ENCODE data around the gene SNX9. TPM values are rescaled to one million over a fixed set of nuclear protein-coding genes. Genes with fewer than 3 reads are reported as not detected.

Gene SNX9
- polyA plus RNA-seq, 1 donor from 2014 or later, result 7.0 TPM

- Histone ChIP-seq H3K4me3 (ENCODE audit: low read length) (peak overlapping the region; percentile 77), H3K36me3 (ENCODE audit: insufficient read depth, low read length) (no peaks in the 10 kb centered on the region), H3K79me2 (replicated peaks; ENCODE audit: insufficient read depth, low read length) (peaks cover 19% of the 10 kb centered on the region), H3K9me3 (ENCODE audit: low read length) (no peaks in the 10 kb centered on the region), H4K20me1 (ENCODE audit: insufficient read depth) (no peaks in the 10 kb centered on the region), H3F3A (ENCODE audit: insufficient read depth, low read length, poor library complexity, severe bottlenecking) (peaks cover 5% of the 10 kb centered on the region), H3K27me3 (ENCODE audit: insufficient read depth, low read depth, low read length) (no peaks in the 10 kb centered on the region), H3K9ac (ENCODE audit: low read length) (peak overlapping the region; percentile 80), H3K9me2 (ENCODE audit: insufficient read depth, low read length) (no peaks in the 10 kb centered on the region), H2AFZ (ENCODE audit: low read depth, low read length) (peak overlapping the region; percentile 76), H3K27ac (ENCODE audit: low read length) (peak overlapping the region; percentile 17), H3K4me2 (ENCODE audit: low read length) (peak overlapping the region; percentile 50)
- TF ChIP-seq MXI1 (conservative IDR thresholded peaks at IDR 0.05; ENCODE audit: poor library complexity, severe bottlenecking) (no peak), SMC3 (conservative IDR thresholded peaks at IDR 0.05; ENCODE audit: poor library complexity) (no peak), TAF1 (IDR thresholded peaks at IDR 0.05; ENCODE audit: low read depth) (no peak), EZH2 (IDR thresholded peaks at IDR 0.05; ENCODE audit: borderline replicate concordance, insufficient read depth, low read length, poor library complexity, severe bottlenecking) (no peak), RAD21 (conservative IDR thresholded peaks at IDR 0.05) (no peak), REST (IDR thresholded peaks at IDR 0.05; ENCODE audit: borderline replicate concordance) (no peak), EP300 (conservative IDR thresholded peaks at IDR 0.05; ENCODE audit: poor library complexity, severe bottlenecking) (no peak), POLR2AphosphoS5 (IDR thresholded peaks at IDR 0.05) (peak; percentile 14)
- TF ChIP-seq, protein P1, sequence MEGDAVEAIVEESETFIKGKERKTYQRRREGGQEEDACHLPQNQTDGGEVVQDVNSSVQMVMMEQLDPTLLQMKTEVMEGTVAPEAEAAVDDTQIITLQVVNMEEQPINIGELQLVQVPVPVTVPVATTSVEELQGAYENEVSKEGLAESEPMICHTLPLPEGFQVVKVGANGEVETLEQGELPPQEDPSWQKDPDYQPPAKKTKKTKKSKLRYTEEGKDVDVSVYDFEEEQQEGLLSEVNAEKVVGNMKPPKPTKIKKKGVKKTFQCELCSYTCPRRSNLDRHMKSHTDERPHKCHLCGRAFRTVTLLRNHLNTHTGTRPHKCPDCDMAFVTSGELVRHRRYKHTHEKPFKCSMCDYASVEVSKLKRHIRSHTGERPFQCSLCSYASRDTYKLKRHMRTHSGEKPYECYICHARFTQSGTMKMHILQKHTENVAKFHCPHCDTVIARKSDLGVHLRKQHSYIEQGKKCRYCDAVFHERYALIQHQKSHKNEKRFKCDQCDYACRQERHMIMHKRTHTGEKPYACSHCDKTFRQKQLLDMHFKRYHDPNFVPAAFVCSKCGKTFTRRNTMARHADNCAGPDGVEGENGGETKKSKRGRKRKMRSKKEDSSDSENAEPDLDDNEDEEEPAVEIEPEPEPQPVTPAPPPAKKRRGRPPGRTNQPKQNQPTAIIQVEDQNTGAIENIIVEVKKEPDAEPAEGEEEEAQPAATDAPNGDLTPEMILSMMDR (IDR thresholded peaks at IDR 0.05; ENCODE audit: poor library complexity, severe bottlenecking), result peak; percentile 35
These were observed 703 bp downstream of the SNX9 start for GRCh38 chr6:157823528-157824370.

GRCh38 chr6:157825243-157825904 is 2.3 kb downstream of the SNX9 start:
- H3K4me3 ChIP-seq (ENCODE audit: low read length), result peak overlapping the region; percentile 77

More at GRCh38 chr6:157825243-157825904, 2.3 kb downstream of the SNX9 start:
- no peaks in the 10 kb centered on the region for H3K36me3 ChIP-seq (ENCODE audit: insufficient read depth, low read length)
- H4K20me1 ChIP-seq (ENCODE audit: insufficient read depth), result no peaks in the 10 kb centered on the region
- H3K79me2 ChIP-seq (replicated peaks; ENCODE audit: insufficient read depth, low read length), result peaks cover 30% of the 10 kb centered on the region
- peaks cover 5% of the 10 kb centered on the region for H3F3A ChIP-seq (ENCODE audit: insufficient read depth, low read length, poor library complexity, severe bottlenecking)
- TF ChIP-seq SMC3 (conservative IDR thresholded peaks at IDR 0.05; ENCODE audit: poor library complexity) (no peak), EP300 (conservative IDR thresholded peaks at IDR 0.05; ENCODE audit: poor library complexity, severe bottlenecking) (no peak), RAD21 (conservative IDR thresholded peaks at IDR 0.05) (no peak), EZH2 (IDR thresholded peaks at IDR 0.05; ENCODE audit: borderline replicate concordance, insufficient read depth, low read length, poor library complexity, severe bottlenecking) (no peak)
- no peak overlapping the region for H3K9ac ChIP-seq (ENCODE audit: low read length)
- no peak overlapping the region for H3K27ac ChIP-seq (ENCODE audit: low read length)
- H3K4me2 ChIP-seq (ENCODE audit: low read length), result no peak overlapping the region
- H3K27me3 ChIP-seq (ENCODE audit: insufficient read depth, low read depth, low read length), result no peaks in the 10 kb centered on the region
- H2AFZ ChIP-seq (ENCODE audit: low read depth, low read length), result no peak overlapping the region
- no peaks in the 10 kb centered on the region for H3K9me3 ChIP-seq (ENCODE audit: low read length)
- no peaks in the 10 kb centered on the region for H3K9me2 ChIP-seq (ENCODE audit: insufficient read depth, low read length)

Measured in neural cell (in vitro differentiated cells).